HL-60 (cell line): ENCODE measurements around the gene CAV3.

Experiments used
- DNase-seq, 2 experiments: peaks; one replicate each; pipeline ENCODE4 v3.0.0-alpha.2; 2010 to 2020; ENCODE audit warnings: low read depth in 1 of 2, low spot score in 1 of 2
- H3K27ac ChIP-seq: fragments of 250-450 bp; sonication (Bioruptor Pico); replicated peaks from 2 replicates; pipeline ENCODE4 v1.5.1; 2020; ENCODE audit warnings: mild to moderate bottlenecking, moderate library complexity
- H3K27me3 ChIP-seq: fragments of 250-450 bp; sonication (Bioruptor Pico); 2 replicates; pipeline ENCODE4 v1.5.1; 2021; ENCODE audit warnings: mild to moderate bottlenecking, moderate library complexity; ENCODE audit not compliant: insufficient read depth, poor library complexity, severe bottlenecking
- H3K4me3 ChIP-seq: replicated peaks from 2 replicates; pipeline ENCODE4 v1.5.1; 2011; ENCODE audit warnings: mild to moderate bottlenecking, control low read depth, low read length; ENCODE audit not compliant: insufficient read depth
- CTCF ChIP-seq: IDR thresholded peaks from one replicate; pipeline ENCODE4 v1.5.1; 2011; ENCODE audit warnings: low read length, control low read depth, inconsistent platforms; ENCODE audit not compliant: insufficient read depth
- GABPA ChIP-seq: IDR thresholded peaks from 2 replicates; pipeline ENCODE4 v1.6.1; 2012; ENCODE audit warnings: low read depth
- POLR2AphosphoS5 ChIP-seq: IDR thresholded peaks from 2 replicates; pipeline ENCODE4 v1.6.1; 2012; ENCODE audit warnings: low read depth
- REST ChIP-seq: IDR thresholded peaks from 2 replicates; pipeline ENCODE4 v1.6.1; 2012; ENCODE audit warnings: low read depth; ENCODE audit not compliant: insufficient replicate concordance
- SPI1 ChIP-seq: IDR thresholded peaks from 2 replicates; pipeline ENCODE4 v1.6.1; 2012; ENCODE audit warnings: low read depth, mild to moderate bottlenecking, borderline replicate concordance

The CAV3 gene

GRCh38 chr3:8709287-8709686 is 24.3 kb upstream of the CAV3 start:
- Histone ChIP-seq H3K4me3 (no peak overlapping the region), H3K27ac (no peak overlapping the region), H3K27me3 (no peaks in the 10 kb centered on the region)
- DNase-seq, result no peak
- TF ChIP-seq CTCF (no peak), GABPA (no peak), POLR2AphosphoS5 (no peak), REST (no peak), SPI1 (no peak)

DNA sequence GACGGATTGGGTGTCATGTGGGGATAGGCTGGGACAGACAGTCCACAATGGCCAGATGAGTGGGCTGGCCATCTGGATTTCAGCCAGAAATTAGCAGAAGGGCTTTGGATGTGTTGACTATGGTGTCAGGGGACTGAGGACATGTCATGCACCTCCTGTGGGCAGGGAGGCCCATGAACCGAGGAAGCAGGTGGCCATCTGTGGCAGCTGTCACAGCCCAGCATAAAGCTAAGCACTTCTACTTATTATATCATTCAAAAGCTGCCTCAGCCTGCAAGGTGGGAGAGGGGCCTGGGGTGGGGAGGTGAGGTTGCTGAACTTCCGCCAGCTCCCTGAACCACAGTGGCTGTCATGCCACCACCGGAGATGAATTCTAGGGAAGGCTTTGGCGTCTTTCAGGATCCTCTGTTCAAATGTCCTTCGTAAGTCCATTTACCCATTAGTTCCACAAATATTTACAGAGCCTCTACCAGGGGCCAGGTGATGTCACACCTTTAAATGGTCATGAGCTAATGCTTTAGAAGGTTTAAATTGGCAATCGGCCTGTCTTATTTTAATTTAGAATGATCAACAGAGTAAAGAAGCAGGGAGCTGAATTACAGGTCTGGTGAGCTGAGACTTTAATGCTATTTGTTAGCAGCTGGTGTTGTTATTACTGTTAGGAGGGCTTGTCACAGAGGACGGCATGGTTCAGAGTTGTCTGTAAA is 23.6 kb upstream of the CAV3 start:
- H3K27me3 ChIP-seq, result no peaks in the 10 kb centered on the region
- DNase-seq, result no peak
- no peak for TF ChIP-seq GABPA
- no peak for TF ChIP-seq CTCF
- no peak for TF ChIP-seq SPI1
- no peak for TF ChIP-seq POLR2AphosphoS5
- no peak for TF ChIP-seq REST
- no peak overlapping the region for H3K4me3 ChIP-seq
- H3K27ac ChIP-seq, result no peak overlapping the region

DNA sequence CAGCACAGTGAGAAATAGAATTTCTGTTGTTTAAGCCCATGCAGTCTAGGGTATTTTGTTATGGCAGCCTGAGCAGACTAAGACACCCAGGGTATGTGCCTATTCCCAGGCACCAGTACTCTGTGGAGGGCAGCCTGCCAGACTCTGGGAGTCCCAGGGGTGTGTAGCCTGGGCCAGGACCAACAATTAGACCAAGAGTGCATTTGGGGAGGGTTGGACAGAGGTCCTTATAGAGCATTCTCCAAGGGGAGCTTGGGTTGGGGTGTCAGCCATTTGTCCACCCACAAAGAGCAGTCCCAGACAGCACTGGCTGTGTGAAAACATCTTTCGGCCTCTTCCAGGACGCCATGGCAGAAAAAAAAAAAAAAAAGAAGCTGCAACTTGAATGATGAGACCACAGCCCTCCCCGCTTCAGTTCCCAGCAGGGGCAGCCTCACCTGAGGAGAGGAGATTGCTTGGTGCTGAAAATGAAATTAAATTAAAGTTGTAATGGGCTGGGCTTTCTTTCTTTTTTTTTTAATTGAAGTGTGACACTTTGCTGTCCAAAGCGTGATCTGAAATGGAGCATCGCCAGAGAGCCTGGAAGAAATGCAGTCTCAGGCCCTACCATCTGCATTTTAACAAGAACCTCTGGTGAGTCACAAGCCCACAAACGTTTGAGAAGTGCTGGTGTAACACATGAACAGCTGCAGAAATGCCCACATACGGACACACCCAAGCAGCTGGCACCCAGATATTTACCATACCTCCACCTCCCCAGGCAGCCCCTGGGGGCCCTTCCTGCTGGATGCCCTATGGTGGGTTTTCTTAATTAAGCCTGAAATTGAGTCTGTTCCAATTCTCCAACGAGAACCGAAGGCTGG is 21.3 kb upstream of the CAV3 start:
- no peaks in the 10 kb centered on the region for H3K27me3 ChIP-seq
- DNase-seq, result no peak
- TF ChIP-seq GABPA (no peak), REST (no peak), POLR2AphosphoS5 (no peak), CTCF (no peak), SPI1 (no peak)

More for the DNA sequence above, 21.3 kb upstream of the CAV3 start:
- Histone ChIP-seq H3K27ac (no peak overlapping the region), H3K4me3 (no peak overlapping the region)
